IPS-11a (cell line): ENCODE results near the gene FUZ.

ENCODE experiments used
- H3K4me3 ChIP-seq: one replicate; pipeline ENCODE4 v1.5.1; 2013; ENCODE audit warnings: low read depth, low read length, control low read depth

FUZ gene

DNA sequence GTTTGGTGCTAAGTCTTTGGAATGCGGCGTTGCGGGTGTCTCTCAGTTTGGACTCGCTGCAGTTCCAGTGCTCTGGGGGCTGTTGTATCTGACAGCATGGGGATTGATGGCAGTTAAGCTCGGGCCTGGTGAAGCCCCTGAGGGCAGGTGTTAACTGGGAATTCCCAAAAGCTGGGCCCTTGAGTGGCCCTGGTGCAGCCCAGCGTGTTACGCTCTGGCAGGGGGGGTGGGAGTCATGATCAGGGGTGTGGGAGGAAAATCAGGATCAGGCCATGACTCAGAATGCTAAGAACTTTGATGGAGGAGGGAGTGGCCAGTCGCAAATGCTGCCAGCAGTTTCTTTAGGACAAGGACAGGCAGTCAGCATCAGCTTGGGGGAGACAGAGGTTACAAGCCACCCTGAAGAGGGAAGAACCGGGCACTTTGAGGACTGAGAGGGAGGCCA lies 26.7 kb downstream of the FUZ start:
- H3K4me3 ChIP-seq: no peak overlapping the region

DNA sequence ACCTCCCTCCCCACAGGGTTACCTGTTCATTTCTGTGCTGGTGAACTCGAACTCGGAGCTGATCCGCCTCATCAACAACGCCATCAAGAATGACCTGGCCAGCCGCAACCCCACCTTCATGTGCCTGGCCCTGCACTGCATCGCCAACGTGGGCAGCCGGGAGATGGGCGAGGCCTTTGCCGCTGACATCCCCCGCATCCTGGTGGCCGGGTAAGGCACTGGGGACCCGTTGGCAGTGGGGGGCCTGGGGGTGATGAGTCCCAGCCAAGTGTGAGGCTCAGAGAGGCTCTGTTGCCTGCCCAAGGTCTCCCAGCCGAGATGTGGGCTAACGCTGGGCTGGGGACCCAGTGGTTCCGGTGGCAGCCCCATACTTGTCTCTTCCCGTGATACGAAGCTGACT lies 30.6 kb downstream of the FUZ start:
- no peak overlapping the region for H3K4me3 ChIP-seq

DNA sequence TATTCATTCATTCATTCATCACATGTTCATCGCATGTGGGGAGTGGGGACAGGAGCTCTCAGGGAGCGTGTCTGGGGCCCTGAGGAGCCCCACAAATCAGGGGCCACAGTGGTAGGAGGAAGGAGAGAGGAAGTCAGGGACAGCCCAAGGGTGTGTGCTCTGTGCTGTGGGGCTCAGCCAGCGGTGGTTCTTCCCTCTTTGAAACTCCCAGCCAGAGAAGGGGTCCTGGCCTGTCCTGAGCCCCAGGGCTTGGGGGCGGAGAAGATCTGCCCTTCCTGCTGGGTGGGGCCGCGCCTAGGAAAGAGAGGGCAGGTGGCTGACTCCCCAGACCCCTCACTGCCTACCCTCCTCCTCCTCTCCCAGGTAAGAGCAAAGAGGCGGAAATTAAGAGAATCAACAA lies 31.7 kb downstream of the FUZ start:
- no peak overlapping the region for H3K4me3 ChIP-seq

DNA sequence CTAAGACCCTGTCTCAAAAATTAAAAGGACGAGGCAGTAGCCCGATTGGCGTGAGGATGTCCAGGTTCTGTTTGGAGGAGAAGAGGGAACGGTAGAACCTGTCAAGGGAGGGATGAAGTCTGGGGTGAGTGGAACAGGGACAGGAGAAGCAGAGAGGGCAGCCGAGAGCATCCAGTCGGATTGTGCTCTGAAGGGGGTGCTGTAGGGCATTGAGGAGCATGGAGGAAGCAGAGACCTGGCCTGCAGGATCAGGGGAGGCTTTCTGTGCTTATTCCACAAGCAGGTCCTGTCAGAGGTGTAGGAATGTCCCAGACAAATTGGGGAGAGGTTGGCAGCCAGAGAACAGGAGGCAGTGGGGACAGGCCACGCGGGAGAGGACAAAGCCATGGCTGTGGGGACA lies 32.2 kb downstream of the FUZ start:
- H3K4me3 ChIP-seq: no peak overlapping the region

DNA sequence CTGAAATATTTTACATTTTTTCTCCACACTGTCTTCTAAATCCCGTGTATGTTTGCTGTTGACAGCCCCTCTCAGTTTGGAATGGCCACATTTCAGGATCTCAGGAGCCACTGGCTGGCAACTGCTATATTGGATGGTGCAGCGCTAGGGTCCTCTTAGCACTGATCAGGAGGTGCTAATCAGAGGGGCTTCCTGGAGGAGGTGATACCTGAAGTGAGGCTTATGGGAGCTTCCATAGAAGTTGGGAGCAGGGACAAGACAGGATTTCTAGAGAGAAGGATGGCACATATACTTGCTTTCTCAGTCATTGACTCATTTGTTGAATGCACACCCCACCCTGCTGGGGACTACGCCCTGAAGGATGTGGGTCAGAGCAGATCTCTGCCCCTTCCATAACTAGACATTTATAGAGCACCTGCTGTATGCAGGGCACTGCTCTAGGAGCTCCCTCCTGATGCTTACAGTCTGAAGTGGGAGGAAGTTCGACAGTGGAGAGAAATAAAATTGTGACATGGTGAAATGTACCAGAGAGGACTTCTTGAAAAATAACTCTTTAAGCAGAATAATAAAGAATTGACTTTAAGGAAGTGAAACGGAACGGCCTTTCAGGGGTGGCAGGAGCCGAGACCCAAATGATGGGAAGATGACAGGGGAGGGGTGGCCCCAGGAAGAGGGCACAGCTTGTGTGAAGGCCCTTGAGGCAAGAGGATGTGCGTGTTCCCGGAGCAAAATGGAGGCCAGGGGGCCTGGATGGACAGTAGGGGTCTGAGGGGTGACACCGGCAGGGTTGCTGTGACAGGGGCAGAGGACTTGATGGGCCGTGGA lies 33.1 kb downstream of the FUZ start:
- no peak overlapping the region for H3K4me3 ChIP-seq

DNA sequence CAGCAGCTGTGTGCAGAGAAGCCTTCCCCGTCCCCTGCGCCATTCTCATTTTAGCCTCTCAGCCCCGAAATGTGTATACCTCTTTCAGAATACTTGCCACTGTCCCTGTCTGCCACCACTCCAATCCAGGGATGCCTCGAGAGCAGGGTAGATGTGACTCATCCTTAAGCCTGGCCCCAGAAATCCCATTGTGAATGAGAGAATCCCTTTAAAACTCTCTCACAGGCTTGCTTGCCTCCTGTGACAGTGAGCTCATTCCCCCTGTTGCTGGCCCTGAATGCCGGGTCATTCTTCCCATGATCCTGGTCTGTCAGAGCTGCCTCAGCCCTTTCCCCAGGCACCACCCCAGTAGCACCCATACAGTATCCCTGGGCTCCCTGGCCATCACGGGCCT lies 36.7 kb downstream of the FUZ start:
- no peak overlapping the region for H3K4me3 ChIP-seq

DNA sequence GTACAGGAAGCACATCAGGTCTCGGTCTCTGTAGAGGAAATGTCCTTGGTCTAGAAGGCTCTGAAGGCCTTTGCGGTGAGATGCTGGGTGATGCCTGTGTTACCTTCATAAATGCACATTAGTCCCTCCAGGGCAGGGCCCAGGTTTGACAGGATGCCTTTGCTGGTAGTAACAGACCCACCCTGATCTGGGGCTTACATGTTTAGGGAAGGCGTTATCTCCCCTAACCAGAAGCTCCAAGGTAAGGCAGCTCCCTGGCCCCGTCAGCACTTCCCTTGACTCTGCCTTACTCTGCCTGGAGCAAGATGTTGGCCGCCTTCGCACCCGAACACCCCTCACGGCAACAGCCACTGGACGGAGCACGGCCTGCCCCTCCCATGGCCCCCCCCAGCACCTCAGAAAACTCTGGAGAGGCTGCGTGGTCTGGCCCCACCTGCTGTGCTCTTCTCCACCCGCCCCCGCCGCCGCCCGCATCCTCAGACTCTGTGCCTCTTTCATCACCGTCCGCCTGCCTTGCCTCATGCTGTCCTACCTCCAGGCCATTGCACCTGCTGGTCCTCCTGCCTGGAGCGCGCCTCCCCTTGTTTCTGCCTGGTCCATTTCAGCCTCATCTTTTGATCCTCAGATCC lies 37.2 kb downstream of the FUZ start:
- H3K4me3 ChIP-seq: no peak overlapping the region

DNA sequence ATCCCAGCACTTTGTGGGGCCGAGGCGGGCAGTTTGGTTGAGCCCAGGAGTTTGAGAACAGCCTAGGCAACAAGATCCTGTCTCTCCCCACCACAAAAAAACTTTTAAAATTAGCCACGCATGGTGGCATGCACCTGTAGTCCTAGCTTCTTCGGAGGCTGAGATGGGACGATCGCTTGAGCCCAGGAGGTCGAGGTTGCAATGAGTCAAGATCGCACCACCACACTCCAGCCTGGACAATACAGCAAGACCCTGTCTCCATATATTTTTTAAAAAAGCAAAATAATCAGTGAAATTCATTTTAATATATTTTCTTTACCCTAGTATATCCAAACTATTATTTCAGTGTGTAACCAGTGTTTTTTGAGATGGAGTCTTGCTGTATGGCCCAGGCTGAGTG lies 38.1 kb downstream of the FUZ start:
- no peak overlapping the region for H3K4me3 ChIP-seq

DNA sequence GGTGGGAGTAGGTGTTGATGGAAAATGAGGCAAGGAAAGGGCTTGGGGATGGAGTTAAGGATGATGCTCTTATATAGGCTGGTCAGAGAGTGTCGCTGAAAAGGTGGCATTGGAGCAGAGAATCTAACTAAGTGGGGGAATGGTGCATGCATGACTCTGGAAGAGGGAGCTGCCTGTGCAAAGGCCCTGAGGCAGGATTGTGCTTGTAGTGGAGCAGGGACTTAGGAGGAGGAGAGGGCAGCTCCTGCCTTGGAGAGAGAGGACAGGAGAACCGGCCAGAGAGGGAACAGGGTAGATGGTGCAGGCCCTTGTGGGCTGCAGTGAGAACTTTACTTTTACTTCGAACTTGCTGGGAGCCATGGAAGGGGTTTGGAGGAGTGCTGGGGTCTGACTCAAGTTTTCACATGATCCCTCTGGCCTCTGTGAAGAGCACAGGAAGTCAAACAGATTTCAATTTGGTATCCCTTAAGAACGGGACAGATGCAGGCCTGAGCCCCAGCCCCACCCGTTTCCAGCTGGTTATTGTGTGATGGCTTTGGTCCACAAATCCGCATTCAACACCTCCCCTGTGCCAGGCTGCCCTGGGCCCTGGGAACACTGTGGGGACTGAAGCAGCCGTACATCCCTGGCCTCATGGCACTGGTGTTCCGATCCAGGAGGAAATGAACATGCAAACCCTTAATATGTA lies 39.3 kb downstream of the FUZ start:
- H3K4me3 ChIP-seq: no peak overlapping the region

DNA sequence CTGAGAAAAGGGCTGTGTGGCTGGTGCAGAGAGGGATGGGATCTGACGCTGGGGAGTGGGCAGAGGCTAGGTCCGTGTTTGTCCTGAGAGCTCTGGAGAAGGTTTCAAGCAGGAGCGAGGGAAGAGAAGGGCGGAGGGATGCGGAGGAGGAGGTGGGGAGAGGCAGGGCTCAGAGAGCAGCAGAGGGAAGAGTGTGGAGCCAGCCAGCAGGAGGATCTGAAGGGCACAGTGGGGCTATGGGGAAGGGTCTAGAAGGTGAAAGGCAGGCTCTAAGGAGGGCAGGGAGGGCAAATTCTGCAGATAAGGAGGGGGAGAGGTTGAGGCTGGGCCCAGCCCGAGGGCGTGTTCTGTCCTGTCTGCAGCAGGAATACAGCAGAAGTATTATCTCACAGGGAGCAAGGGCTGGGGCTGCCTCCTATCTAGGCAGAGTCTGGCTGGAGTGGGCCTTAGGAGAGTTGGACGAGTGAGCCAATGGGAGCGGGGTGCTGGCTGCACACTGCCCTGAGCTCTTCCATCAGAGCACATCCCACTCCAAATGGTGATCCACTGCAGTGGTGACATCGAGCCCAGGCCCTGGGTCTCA lies 40.2 kb downstream of the FUZ start:
- no peak overlapping the region for H3K4me3 ChIP-seq

DNA sequence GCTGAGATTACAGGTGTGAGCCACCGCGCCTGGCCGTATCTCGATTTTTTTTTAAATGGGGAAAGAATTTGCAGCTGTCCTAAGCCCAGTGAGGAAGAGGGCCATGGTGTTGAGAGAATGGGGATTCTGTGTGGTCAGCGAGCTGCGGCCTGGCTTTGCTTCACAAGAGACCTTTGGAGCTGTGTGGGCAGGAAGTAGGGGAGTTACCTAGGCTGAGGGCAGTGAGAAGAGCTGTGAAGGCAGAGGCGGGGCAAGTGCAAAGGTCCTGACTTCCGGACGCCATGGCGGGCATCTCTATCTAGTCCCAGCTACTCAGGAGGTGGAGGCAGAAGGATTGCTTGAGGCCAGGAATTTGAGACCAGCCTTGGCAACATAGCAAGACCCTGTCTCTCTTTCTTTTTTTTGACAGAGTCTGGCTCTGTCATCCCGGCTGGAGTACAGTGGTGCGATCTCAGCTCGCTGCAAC lies 41.4 kb downstream of the FUZ start:
- H3K4me3 ChIP-seq: no peak overlapping the region

DNA sequence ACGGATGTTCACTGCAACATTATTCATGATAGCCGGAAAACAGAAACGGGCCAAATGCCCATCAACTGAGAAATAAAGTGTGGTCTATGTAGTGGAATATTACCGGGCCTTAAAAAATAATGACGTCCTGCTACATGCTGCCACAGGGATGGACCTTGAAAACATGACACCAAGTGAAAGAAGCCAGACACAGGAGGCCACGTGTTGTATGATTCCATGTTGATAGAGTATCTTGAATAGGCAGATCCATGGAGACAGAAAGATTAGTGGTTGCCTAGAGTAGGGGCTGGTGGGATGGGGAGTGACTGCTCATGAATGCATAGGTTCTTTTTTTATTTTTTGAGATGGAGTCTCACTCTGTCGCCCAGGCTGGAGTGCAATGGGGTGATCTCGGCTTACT lies 42.6 kb downstream of the FUZ start:
- H3K4me3 ChIP-seq: no peak overlapping the region

DNA sequence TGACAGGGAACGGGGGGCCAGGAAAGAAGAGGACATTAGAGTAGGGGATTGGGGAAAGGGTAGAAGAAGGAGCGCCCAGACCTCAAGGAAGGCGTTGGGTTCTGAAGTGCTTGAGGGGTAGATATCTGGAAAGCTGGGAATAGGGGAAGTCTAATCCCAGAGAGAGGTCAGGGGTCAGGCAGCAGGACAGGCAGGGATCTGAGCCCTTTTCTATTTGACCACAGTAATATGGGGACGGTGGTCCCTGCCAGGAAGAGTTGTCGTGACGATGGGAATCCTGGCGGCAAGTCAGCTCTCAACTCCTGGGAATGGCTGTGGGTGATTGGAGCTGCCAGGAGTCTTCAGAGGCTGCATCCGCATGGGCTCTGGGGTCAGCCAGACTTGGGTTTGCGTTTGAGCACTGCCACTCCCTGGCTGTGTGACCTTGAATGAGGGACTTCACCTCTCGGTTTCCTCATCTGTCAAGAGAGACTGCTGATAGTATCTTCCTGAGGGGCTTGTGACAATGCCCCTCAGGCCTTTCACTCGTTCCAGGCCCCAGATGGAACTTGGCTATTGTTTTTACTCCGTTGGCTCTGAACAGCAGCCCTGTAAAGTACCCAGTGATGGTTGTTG lies 45.0 kb downstream of the FUZ start:
- peak overlapping the region; percentile 52 for H3K4me3 ChIP-seq

DNA sequence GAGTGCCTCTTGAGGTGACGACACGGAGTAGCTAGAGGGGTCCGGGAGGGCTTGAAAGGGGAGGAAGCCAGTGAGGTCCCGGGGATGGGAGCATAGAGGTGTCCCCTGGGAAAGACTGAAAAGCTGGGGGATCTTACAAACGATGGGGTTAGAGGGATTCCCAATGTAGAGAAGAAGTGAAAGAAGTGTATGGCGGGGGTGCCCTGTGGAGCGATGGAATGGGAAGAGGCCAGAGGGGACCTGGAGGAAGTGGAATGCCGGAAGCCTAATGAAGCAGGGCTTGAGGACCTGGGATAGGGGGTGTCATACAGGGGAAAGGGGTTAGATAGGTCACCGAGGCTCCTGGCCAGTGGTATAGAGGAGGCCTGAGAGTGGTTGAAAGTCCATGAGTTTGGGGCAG lies 45.7 kb downstream of the FUZ start:
- H3K4me3 ChIP-seq: peak overlapping the region; percentile 52

DNA sequence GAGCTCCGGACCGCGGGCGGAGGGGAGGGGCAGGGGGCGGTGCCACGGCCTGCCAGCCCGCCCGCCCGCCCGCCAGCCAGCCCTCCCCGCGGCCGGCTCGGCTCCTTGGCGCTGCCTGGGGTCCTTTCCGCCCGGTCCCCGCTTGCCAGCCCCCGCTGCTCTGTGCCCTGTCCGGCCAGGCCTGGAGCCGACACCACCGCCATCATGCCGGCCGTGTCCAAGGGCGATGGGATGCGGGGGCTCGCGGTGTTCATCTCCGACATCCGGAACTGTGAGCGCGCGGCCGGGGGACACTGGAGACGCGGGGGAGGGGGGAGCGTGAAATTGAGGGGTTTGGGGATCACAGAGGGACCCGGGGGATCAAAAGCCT lies 46.2 kb downstream of the FUZ start, which contains the start of gene AP2A1:
Gene AP2A1, plus strand, starts transcription at position 72 of the 370 bp plus-strand sequence. Its CDS starts 133 bp downstream, at position 205.
- peak within 1 kb of the TSS; percentile 52 for H3K4me3 ChIP-seq

DNA sequence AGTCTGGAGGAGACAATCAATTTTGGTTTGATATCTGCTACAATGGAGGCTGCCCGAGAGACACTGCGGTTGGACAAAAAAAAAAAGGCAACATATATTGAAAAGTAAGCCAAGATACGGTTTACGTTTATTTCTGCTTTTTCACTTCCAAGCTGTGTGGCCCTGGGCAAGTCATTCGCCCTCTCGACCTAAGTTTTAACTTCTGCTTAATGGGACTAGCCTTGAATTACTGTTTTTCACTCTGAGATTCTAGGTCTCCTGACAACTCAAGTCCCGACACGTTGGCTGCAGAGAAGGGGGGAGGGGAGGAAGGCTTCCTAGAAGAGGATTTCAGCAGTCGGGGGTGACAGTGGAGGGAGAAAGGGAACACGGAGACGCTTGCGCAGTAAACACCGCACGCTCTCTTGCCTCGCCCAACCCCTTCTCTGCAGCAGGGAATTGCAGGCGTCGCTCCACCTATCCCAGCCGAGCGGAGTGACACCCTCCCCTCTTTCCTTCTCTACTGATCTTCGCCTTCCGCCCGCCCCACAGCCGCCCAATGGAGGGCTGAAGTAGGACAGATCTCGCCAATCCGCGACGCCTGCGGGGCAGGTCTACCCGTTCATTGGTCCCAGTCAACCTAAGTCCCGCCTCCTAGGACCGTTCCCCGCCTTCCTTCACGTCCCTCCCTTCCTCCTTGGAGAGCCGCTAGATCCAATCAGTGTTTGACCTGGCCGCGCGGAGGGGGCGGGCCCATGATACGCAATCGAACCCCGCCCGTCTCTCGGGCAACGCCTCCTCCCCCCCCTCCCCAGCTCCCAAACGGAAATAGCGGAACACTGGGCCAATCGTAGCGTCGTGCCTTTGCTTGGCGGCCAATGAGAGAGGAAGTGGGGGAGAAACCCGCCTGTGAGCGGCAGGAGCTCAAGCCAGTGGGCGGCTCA lies 46.8 kb downstream of the FUZ start:
- H3K4me3 ChIP-seq: peak overlapping the region; percentile 43

DNA sequence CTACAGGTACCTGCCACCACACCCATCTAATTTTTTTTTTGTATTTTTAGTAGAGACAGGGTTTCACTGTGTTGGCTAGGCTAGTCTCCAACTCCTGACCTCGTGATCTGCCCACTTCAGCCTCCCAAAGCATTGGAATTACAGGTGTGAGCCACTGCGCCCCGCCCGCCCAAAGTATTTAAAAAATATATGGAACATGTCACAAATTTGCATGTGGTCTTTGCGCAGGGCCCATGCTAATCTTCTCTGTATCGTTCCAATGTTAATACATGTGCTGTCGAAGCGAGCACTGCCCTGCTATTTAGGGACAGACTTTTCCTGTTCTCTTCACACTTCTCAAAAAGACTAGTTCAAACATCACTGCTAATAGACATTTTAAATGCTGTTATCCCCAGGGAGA lies 48.8 kb downstream of the FUZ start:
- no peak overlapping the region for H3K4me3 ChIP-seq

DNA sequence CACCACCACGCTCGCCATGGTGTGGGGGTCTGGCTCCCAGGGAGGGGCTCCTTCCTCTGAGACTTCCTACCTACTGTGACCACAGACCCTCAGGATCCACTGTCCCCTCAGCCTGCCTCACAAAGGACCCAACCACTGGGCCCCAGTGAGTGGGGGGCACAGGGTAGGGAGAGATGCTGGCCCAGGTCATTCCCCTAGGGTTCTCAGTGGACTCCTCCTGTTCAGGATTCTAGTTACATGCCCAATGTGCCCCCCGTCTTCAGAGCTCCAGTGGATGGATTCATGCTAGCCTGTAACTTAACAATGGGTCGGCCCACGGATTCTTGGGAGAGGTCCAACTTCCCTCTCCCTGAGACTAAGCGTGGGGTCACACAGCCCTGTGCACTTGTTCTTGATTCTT lies 49.9 kb downstream of the FUZ start, which contains the start of gene TSKS:
Gene TSKS, minus strand, starts transcription at position 77 of the 400 bp plus-strand sequence. Its CDS starts 59 bp downstream, at position 18.
- no peak within 1 kb of the TSS for H3K4me3 ChIP-seq

DNA sequence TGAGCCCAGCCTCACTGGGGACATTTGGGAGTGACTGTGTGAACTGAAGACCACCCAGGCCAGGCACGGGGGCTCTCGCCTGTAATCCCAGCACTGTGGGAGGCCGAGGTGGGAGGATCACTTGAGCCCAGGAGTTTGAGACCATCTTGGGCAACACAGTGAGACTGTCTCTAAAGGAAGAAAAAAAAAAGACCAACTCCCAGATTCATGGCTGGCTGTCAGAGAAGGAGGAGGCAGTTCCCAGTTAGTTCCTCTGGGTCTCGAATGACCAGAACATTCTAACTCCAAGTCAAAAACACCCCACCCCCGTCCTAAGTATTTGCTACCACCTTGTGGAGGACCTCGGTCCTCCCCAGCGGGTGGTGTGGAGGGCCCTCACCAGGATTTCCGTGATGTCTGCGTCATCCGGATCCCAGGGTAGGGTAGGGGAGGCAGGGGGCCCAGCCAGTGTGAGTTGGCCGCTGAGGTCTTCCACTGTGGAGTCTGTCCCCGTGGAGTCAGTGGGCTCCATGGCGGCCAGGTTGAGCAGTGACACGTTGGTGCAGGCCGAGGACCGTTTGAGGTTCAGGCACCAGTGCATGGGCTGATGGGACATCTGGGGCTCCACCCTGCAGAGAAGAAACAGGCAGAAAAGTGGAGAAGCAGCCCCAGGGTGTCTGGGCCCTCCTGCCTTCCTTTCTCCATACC lies 51.3 kb downstream of the FUZ start:
- no peak overlapping the region for H3K4me3 ChIP-seq
